ENCODE measurements around the gene CCDC82.

- TF ChIP-seq CTCF (IDR thresholded peaks at IDR 0.05): no peak
- TF ChIP-seq POLR2A (IDR thresholded peaks at IDR 0.05): no peak
These were observed 49.2 kb downstream of the CCDC82 start for GRCh38 chr11:96340555-96340885.
